NCI-H526 (cell line): ENCODE measurements around the gene PTGFRN.

ENCODE experiments used
- DNase-seq, 2 experiments: peaks; one replicate each; lab custom pipeline; 2025; lab: John Stamatoyannopoulos, UW

Gene PTGFRN

DNA sequence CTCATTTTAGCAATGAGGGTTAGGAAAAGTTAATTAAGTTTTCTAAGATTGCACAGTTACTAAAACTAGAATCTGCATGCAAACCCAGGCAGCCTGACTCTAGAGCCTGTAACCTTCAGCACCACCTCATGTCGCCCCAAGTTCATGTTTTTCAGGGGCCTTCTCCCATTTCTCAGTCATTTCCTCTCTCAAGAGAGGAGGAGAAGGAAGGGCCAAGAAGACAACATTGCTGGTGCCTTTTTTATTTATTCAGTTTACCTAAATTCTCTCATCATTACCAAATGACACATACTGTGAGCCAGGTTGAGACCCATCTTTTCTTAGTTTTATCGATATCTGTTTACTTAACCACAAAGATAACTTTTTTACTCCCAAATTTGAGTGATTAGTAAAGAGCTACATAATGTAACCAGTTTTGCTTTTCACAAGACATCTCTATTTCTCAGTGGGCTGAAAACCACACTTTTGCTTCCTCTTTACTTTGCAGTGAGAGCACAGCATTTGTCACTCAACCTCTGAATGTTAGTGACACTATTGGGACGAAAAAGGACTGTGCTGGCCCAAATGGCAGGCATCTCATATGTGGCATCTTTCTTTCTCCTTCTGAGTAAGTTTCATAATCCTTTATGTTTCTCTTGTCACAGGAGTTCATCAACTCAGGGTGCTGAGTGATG lies 91.7 kb downstream of the PTGFRN start, which contains the start of gene CD101:
TSS of gene CD101 (plus strand) at position 507 of the 674 bp plus-strand sequence. CDS start at position 565, 58 bp downstream.
- DNase-seq: no peak

DNA sequence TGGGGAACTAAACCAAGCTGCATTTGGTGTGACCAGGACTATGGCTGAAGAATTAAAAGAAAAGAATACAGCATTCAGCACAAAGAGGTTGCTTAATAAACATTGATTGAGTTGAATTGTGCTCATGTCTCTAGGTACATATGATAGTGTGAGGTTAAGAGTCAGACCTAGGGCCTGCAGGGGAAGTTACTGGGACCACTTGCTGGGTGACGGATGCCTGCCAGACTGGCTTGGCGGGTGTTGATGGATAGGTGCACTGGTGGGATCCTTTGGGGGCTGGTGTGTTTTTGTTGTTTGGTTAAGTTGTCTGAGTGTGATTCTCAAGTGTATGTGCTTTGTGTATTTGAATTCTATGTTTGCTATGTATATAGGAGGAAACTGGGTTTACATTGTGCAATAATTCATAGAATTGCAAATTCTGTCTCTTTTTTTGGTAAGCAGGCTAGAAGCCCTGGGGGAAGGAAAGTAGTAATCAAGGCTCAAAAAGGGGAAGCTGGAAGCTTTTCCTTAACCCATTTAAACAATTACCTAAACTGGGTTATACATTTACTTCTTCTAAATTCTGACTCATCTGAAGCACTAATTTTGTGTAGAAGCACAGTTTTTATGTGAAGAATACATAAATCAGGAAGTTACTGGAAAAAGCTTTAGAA lies 93.6 kb downstream of the PTGFRN start:
- no peak for DNase-seq

DNA sequence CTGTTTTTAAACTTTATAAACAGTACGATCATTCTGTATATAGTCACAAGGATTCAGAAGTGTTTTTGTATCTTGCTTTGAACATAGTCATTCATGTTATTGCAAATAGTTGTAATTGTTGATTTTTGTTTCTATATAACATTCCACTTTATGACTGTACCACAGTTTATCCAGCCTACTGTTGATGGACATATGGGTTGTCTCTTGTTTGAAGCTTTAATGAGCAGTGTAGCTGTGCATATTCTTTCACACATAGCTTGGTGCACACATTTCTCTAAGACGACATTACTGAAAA lies 98.0 kb downstream of the PTGFRN start:
- DNase-seq: no peak

DNA sequence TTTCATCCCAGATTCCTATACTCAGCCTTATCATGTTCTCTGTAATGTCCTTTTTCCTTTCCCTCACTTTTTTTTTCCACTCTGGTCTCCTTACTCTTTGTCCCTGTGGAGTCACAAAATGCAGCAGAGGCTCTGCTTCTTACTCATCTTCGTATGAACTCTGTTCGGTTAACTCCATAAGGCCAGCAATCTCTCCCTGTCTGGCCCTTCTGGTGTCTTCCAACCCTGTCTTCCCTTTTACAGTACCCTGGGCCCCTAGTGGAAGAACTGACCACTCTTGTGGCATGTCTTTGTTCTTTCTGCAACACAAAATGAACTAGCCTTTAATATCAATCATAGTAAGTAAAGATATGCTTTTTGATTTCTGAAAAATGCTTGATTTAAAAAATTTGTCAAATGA lies 98.9 kb downstream of the PTGFRN start:
- no peak for DNase-seq

DNA sequence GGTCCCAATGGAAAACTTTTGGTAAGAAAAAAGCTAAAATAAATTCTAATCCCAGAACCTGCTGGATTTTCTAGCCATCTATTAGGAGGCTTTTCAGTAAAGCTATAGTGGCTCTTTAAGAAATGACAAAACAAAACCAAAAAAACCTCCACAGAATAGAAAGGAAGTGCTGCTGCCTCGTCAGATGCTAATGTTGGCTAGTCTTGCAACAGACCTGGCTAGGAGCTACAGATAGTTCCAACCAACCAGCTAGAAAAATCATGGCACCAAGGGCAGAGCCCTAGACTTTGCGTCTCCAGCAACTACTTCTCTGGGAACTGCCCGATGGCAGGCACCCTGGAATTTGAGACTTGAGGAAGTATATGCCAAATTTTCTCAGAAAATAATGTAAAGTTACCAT lies 99.4 kb downstream of the PTGFRN start:
- no peak for DNase-seq

DNA sequence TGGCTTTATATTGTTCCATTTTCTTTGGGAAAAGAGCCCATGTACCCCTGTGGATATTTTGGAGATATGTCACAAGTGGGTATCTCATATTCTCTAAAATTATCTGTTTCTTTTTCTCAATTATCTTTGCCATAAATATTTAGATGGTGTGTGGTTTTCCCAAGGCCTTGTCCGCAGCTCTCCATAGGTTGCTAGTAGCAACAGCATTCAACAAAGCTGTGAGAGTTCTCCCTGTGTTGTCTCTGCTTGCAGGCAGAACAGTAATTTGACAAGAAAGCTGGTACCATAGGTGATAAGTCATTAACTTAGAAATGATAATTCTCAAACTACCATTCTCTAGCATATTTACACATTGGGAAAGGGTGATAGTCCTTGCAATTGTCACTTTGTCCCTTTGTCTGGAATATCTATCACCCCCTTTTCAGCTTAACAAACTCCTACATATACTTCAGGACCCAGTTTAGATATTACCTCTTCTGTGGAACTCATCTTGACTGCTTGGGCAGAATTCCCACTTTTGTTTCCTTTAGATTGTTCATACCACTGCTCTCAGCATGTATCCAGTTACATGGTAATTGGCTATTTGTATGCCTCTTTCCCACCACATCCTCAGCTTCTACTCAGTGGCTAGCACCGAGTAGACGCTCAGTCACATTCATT lies 100.7 kb downstream of the PTGFRN start:
- DNase-seq: no peak

DNA sequence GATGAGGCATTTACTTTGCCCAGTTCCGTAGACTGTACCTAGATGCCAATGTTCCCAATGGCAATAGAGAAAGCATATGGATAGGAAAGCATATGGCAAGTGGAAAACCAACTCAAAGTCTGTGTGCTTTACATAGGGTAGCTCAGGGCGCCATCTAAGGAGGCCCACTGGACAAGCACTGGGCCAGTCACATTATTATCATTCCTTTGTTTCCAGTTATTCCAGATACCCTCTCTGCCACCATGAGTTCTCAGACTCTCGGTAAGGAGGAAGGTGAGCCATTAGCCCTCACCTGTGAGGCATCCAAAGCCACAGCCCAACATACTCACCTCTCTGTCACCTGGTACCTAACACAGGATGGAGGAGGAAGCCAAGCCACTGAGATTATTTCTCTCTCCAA lies 101.6 kb downstream of the PTGFRN start:
- no peak for DNase-seq

DNA sequence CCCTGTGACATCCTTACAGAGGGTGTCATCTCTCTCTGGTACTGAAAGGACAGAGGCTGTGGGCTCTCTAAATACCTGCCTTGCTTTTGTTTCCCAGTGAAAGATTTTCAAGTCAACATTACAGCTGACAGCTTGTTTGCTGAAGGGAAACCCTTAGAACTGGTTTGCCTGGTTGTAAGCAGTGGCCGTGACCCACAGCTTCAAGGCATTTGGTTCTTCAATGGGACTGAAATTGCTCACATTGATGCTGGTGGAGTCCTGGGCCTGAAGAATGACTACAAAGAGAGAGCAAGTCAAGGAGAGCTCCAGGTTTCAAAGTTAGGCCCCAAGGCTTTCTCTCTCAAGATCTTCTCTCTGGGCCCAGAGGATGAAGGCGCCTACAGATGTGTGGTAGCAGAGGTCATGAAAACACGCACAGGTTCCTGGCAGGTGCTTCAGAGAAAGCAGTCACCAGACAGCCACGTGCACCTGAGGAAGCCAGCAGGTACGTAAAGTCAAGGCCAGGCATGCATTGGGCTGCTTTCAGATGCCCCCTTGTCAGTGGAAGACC lies 103.7 kb downstream of the PTGFRN start:
- DNase-seq: peak; percentile 29 to 48

DNA sequence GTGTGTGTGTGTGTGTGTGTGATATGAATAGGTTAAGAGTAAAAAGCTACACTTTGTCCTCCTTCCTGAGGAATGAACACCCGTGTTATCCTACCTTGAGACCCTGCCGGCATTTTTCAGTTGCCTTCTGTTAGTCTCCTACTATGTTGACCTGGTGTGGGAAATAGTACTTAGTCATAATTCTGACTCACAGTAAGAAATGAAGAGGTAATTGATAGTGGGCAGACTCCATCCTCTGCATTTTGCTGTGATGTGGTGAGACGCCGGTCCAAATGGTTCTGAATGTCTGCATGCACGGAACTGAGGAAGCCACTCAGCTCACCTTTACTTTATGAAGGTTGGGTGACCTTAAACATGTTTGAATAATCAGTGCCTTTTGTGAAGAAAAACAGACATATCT lies 104.5 kb downstream of the PTGFRN start:
- DNase-seq: no peak

DNA sequence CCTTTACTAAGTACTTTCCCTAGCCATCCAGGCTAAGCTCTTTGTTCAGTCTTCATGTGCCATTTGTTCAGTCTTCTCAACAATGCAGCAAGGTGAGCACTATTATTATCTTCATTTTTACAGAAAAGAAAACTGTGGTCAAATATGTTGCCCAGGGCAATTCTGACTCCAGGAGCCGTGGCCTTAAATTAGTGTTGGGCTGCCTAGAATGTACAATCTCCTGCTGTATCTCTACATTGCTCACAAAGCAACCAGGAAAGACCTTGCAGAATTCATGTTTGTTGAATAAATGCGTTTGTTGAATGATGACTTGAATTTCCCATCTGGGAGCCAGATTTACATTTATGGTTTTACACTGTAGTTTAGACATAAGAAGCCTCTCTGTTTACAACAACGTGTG lies 106.0 kb downstream of the PTGFRN start:
- DNase-seq: no peak

DNA sequence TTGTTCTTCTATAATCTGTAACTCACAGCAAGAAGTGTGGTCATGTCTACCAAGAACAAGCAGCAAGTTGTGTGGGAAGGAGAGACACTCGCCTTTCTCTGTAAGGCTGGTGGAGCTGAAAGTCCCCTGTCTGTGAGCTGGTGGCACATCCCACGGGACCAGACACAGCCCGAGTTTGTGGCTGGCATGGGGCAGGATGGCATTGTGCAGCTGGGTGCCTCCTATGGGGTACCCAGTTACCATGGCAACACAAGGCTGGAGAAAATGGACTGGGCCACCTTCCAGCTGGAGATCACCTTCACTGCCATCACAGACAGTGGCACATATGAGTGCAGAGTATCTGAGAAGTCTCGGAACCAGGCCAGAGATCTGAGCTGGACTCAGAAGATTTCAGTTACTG lies 107.3 kb downstream of the PTGFRN start:
- no peak for DNase-seq

DNA sequence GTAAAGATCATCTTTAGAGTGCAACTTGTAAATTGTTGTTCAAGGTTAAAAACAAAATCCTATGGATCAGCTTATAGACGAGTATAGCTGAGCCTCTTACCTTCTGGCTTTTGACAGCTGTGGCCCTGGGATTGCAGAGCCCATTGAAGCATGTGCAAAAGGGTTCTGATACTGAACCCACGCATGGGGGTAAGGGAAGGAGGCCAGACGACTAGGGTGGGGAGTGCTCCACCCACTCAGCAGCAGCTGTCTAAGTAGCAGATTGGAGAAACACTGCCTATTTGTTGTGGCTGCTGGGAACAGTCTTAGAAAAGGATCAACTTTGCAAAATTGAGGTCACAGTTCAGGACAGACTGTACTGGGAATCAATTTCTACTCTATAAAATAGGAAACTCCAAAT lies 107.9 kb downstream of the PTGFRN start:
- DNase-seq: no peak

DNA sequence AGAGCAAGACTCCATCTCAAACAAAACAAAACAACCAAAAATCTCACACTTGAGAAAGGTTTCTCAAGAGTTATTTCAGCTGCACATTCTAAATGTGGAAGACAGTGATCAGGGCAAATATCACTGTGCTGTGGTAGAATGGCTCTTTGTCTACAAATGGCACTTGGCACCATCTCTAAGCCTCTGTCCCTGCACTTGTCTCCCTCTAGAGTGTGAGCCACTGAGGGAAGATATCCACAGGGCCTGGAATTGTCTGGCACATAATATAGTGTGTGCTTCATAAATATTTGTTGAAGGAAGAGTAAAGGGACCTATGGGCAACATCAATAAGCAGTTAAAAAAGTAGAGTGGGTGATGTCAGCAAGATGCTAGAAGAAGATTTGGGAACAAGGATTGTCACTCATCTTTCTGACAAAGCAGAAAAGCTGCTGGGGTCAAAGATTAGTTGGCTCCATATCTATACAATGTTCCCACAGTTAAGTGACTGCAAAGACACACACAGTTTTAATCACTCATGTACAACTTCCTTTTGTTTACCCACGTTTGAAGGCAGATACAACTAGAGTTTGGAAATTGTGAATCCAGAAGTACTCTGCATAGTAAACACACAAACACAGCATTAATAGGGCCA lies 110.9 kb downstream of the PTGFRN start:
- DNase-seq: no peak

DNA sequence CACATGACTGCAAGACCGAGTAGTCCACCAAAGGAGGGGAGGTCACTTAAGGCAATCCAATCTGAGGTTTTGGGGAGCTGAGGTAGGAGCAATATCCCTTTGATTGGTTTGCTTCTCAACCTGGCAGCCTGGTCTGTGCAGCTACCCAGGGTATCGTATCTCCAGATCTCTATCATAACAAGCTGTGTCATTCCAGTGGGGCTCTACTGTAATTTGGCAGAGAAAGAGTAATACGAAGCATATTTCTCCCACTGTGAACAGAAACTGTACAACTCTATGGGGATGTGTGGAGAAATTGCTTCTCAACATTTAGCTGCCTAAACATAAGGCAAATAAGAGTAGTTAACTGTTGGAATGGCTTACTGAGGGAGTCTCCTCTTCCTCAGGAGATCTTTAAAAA lies 112.4 kb downstream of the PTGFRN start:
- DNase-seq: no peak

DNA sequence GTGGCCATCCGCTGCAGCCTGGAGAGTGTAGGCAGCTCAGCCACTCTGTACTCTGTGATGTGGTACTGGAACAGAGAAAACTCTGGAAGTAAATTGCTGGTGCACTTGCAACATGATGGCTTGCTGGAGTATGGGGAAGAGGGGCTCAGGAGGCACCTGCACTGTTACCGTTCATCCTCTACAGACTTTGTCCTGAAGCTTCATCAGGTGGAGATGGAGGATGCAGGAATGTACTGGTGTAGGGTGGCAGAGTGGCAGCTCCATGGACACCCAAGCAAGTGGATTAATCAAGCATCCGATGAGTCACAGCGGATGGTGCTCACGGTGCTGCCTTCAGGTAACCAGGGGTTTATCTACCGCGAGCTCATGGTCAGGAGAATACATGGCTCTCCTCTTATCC lies 115.9 kb downstream of the PTGFRN start:
- no peak for DNase-seq

DNA sequence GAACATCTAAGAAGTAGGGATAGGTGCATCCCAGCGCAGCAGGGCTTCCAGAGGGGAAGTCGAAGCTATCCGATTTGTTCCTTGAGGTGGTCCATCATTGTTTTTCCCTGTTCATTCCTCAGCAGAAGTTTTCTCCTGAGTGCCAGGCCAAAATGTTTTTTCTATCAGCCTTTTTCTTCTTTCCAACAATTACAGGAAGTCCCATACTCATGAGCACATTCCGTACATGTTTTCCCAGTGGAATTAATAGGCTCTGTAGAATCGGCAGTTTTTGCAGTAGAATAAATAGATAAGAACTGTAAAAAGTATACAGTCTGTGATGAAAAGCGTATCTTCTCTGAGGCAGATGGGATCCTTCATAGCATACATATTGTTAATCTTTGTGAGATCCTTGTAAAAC lies 116.6 kb downstream of the PTGFRN start:
- no peak for DNase-seq

DNA sequence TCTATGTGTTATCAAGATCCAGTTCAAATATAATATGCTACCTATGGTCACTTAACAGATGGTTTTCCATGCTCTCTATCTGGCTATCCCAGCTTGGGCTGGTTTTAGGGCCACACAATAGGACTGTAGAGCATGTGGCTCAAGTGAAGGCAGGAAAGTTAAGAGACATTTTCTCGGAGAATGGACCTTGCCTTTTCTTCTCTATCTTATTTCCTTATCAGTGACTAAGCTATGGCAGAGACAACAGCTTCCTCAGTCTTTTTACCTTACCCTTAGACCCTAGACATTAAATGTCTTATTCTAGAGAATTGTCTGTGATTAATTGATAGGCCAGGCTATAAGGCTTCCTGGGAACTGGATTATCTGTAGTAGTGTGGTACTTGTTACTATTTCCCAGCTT lies 120.0 kb downstream of the PTGFRN start:
- DNase-seq: no peak

DNA sequence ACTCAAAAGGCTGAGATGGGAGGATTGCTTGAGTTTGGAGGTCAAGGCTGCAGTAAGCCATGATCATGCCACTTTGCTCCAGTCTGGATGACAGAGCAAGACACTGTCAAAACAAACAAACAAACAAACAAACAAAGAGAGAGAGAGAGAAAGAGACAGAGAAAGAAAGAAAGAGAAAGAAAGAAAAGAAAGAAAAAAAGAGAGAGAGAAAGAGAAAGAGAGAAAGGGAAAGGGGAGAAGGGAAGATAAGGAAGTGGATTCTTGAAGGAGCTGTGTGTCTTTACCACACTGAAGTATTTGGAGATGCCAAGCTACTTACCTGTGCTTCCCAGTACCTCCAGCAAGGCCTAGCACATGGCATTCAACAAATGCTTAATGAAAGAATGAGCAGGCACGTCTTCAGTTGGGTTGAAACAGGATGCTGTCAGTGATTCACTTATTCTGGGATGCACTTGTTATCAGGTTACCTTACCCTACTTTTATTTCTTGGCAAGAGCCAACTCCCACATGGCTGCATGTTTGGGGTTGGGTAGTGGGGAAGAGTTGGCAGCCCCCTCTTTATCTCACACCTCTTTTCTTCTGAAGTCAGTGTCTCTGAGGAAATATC lies 120.7 kb downstream of the PTGFRN start:
- DNase-seq: no peak

DNA sequence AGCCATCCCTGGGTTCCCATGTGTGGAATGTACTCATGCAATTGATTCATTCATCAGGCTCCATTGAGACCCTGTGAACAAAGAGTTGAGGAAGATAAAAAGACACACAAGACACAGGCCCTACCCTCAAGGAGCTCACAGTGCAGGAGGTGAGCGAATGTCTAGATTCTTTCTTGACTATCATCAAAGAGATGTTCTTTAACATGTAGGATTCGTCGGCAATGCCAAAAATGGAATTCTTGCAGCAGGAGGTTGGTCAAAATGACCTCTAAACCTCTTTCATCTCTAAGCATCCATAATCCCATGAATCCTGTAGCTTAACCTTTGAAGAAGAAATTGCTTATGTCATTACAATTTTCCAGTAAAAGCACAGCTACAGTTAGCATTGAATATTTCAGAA lies 122.5 kb downstream of the PTGFRN start:
- no peak for DNase-seq

DNA sequence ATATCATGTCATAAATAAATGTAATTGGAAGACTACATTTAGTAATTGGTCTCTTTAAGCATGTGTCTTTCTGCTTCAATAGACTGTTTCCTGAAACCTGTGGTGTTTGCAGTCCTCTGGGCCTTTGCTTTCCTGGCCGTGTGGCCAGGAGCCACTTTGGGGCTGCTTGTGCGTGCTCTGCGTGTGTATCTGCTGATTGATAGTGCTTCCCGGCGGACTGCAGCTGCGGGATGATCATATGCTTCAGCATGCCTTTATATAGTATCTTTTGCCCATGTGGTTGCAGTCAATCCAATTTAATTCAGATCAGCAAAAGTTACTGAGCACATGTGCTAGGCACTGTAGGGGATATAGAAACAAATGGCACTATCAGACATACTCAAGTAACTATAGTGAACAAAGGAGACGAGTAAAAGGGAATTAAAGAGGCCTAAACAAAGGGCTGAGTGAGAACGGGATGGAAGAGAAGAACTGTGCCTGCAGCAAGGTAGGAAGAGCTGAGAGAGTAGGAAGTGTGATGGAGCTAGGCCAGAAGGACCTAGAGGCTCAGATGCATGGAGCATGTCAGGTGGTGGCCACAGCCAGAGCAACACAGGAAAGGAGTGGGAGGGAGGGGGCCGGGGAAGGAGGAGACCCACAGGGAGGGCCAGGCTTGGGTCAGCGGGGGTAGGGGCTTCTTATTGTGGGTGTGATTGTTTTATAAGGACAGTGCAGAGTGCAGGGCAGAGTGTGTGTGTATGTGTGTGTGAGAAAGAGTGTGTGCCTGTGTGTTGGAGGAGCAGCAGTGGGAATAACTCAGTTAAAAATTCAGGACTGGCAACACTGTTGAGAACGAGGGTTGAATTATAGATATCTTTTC lies 123.2 kb downstream of the PTGFRN start:
- DNase-seq: no peak

DNA sequence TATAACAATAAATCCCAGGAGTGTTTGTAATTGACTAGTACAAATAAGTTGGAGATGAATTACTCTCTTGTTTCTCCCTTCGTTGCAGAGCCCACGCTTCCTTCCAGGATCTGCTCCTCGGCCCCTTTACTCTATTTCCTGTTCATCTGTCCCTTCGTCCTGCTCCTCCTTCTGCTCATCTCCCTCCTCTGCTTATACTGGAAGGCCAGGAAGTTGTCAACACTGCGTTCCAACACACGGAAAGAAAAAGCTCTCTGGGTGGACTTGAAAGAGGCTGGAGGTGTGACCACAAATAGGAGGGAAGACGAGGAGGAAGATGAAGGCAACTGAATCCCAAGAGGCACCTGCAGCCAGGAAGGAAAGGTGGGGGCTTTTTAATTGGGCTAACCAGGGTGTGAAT lies 124.1 kb downstream of the PTGFRN start:
- no peak for DNase-seq
